ENCODE results near the gene CDC45.
A peak's percentile ranks its signal among the peaks of the same experiment; 100 is the strongest.

The CDC45 gene

DNA sequence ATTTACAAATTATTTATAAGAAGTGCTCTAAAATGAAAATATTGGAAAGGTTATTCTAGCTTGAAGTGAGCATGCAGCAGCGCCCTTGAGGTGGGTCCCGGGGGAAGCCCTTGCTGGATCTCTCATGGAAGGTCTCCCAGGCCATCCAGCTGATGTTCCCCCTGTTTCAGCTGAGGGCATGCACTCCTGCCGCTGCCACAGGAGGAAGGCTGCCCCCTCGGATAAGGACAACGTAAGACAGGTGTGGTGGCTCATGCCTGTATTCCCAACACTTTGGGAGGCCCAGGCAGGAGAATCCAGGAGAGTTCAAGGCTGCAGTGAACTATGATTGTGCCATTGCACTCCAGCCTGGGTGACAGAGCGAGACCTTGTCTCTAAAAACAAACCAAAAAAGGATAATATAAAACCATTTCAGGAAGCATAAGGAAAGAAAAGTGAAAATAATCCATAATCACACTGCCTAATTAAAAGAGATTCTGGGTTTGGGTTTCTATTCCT, 15.0 kb downstream of the CDC45 start:
- no peak overlapping the region for H3K4me3 ChIP-seq (replicated peaks in 1 of 2; ENCODE audit: low read depth in 2 of 2, low read length in 2 of 2)
- no peak for DNase-seq (ENCODE audit: low read depth in 2 of 2)
- TF ChIP-seq, protein P1, sequence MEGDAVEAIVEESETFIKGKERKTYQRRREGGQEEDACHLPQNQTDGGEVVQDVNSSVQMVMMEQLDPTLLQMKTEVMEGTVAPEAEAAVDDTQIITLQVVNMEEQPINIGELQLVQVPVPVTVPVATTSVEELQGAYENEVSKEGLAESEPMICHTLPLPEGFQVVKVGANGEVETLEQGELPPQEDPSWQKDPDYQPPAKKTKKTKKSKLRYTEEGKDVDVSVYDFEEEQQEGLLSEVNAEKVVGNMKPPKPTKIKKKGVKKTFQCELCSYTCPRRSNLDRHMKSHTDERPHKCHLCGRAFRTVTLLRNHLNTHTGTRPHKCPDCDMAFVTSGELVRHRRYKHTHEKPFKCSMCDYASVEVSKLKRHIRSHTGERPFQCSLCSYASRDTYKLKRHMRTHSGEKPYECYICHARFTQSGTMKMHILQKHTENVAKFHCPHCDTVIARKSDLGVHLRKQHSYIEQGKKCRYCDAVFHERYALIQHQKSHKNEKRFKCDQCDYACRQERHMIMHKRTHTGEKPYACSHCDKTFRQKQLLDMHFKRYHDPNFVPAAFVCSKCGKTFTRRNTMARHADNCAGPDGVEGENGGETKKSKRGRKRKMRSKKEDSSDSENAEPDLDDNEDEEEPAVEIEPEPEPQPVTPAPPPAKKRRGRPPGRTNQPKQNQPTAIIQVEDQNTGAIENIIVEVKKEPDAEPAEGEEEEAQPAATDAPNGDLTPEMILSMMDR (IDR thresholded peaks at IDR 0.05; ENCODE audit: low read depth, low read length) = no peak

DNA sequence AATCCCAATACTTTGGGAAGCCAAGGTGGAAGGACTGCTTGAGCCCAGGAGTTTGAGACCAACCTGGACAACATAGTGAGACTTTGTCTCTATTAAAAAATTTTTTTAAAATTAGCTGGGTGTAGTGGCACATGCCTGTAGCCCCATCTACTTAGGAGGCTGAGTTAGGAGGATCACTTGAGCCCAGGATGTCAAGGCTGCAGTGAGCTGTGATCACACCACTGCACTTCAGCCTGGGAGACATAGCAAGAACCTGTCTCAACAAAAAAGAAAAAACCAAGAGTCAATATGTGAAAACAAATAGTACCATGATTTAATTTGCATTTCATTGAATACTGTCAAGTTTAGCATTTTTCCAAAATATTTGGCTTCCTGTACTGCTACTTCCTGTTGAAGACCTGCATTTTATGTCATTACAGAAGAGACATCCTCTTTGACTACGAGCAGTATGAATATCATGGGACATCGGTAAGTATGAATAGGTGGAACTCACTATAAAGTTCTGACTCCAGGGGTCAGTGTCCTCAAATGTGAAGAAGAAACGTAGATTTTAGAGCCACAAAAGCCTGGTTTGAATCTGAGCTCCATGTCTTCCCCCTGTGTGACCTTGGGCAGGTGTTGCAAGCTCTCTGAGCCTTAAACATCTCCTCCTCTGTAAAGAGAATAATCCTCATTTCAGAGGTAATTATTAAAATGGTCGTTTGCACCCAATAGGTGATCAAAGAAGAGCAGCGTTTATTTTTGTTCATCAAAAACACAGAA, 16.0 kb downstream of the CDC45 start:
- TF ChIP-seq, protein P1 (IDR thresholded peaks at IDR 0.05; ENCODE audit: low read depth, low read length) = peak; percentile 20
- DNase-seq (ENCODE audit: low read depth in 2 of 2) = peak; percentile 51 to 56
- H3K4me3 ChIP-seq (replicated peaks in 1 of 2; ENCODE audit: low read depth in 2 of 2, low read length in 2 of 2) = no peak overlapping the region

DNA sequence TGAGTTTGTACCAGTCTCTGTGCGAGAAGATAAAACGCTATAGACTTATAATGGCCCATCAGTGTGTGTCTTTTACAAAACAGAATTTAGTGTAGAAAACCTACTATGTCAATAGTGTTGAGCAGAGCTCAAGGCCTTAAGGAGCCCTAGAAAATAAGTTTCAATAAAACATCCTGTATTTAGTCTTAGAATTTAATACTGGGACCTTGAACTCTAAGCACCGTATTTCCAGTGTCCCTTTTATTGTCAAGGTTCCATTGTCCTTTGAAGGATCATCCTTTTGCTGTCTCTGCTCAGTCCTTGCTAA, 16.6 kb downstream of the CDC45 start:
- H3K4me3 ChIP-seq (replicated peaks in 1 of 2; ENCODE audit: low read depth in 2 of 2, low read length in 2 of 2) = no peak overlapping the region
- TF ChIP-seq, protein P1 (IDR thresholded peaks at IDR 0.05; ENCODE audit: low read depth, low read length) = no peak
- no peak for DNase-seq (ENCODE audit: low read depth in 2 of 2)

DNA sequence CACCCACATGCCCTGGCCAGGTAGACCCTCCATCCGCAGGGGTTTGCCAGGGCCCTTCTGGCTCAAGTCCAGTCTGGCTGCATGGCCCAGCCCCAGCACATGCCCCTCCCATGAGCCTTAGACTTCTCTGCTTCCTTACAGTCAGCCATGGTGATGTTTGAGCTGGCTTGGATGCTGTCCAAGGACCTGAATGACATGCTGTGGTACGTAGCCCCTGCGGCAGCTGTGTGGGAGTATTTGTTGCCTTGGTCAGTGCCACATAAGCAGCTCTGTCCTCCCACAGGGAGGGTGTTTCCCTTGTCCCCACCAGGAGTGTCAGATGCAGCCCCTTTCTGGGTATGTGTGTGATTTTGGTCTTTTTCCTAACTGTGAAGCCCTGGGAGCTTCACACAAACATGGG, 17.5 kb downstream of the CDC45 start:
- H3K4me3 ChIP-seq (replicated peaks in 1 of 2; ENCODE audit: low read depth in 2 of 2, low read length in 2 of 2) = no peak overlapping the region
- peak; percentile 87 to 93 for DNase-seq (ENCODE audit: low read depth in 2 of 2)
- TF ChIP-seq, protein P1 (IDR thresholded peaks at IDR 0.05; ENCODE audit: low read depth, low read length) = no peak

DNA sequence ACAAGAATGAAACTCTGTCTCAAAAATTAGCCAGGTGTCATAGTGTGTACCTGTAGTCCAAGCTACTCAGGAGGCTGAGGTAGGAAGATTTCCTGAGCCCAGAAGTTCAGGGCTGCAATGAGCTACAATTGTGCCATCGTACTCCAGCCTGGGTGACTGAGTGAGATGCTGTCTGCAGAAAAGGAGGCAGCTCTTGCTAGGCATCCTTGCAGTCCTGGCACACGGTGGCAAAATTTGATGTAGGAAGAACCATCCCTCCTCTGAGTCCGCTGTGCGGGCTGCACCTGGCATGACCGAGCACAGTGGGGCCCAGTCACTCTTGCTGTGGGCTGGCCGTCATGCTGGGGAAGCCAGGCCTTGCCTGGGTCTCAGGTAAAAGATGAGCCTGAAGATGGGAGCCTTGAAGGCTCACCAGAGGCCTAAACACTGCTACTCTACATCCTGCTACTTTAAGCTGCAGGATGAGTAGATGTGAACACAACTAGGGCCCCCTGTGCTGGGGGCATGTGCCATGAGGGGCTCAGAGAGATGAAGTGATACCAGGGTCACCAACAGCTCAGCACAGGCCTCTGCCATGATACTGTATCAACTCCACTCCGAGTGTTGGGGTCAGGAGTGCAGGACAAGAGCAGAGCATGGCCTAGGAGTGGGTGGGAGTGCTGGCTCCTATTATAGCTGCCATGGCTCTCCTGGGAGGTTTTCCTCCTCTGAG, 18.6 kb downstream of the CDC45 start:
- DNase-seq (ENCODE audit: low read depth in 2 of 2) = no peak
- no peak overlapping the region for H3K4me3 ChIP-seq (replicated peaks in 1 of 2; ENCODE audit: low read depth in 2 of 2, low read length in 2 of 2)
- TF ChIP-seq, protein P1 (IDR thresholded peaks at IDR 0.05; ENCODE audit: low read depth, low read length) = no peak

DNA sequence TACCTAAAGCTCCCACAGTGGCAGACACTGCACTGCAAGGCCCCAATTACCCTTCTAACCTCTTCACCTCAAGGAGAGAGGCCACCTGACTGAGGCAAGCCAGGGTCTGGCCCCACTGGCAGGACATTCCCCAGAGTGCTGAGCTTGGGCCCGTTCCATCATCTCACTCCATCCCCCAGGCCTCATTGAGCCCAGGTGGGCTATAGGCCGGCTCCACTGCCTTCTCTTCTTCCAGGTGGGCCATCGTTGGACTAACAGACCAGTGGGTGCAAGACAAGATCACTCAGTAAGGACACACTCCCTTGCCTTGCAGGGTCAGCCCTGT, 19.1 kb downstream of the CDC45 start:
- TF ChIP-seq, protein P1 (IDR thresholded peaks at IDR 0.05; ENCODE audit: low read depth, low read length) = no peak
- H3K4me3 ChIP-seq (replicated peaks in 1 of 2; ENCODE audit: low read depth in 2 of 2, low read length in 2 of 2) = no peak overlapping the region
- DNase-seq (ENCODE audit: low read depth in 2 of 2) = no peak
